Keratinocyte (primary cell): ENCODE measurements around the gene C21orf58.

ENCODE experiments used
- CTCF ChIP-seq, 3 experiments: IDR thresholded peaks in 1 of 3; conservative IDR thresholded peaks in 1 of 3; optimal IDR thresholded peaks in 1 of 3; 2 replicates in 2 of 3; 3 replicates in 1 of 3; pipeline versions ENCODE3 to v1.5.1; 2011; ENCODE audit warnings: low read length in 3 of 3, mild to moderate bottlenecking in 3 of 3, moderate library complexity in 2 of 3, control low read depth in 1 of 3, inconsistent platforms in 1 of 3; ENCODE audit not compliant: insufficient read depth in 2 of 3; ENCODE audit errors: extremely low read depth in 1 of 3
- EZH2 ChIP-seq: IDR thresholded peaks from one replicate; pipeline ENCODE4 v1.6.1; 2012; ENCODE audit warnings: inconsistent platforms, mild to moderate bottlenecking, low read length, moderate library complexity

- no peak for TF ChIP-seq CTCF (optimal IDR thresholded peaks at IDR 0.05 in 1 of 3, IDR thresholded peaks at IDR 0.05 in 1 of 3, conservative IDR thresholded peaks at IDR 0.05 in 1 of 3; ENCODE audit: extremely low read depth in 1 of 3, insufficient read depth in 2 of 3, low read length in 3 of 3)
- TF ChIP-seq EZH2: no peak
Measured at GRCh38 chr21:46368533-46369285, 45.0 kb upstream of the C21orf58 start.
